Activated T-cell treated with anti-CD3 and anti-CD28 coated beads, Interleukin-2, amount 50 U/mL, for 72 hours (primary cell): ENCODE results near the gene CERCAM. TPM values are rescaled to one million over a fixed set of nuclear protein-coding genes. Genes with fewer than 3 reads are reported as not detected.
"Not testable (repeated sequence)": the region's sequence is repeated elsewhere in the genome, so short reads cannot be mapped to it uniquely, and the experiment has no call there.

Source experiments
- ATAC-seq, 2 donors: fragments of 150-1000 bp; cut with Tn5 transposase; replicated peaks in 1 of 2; 2 replicates each; pipeline ENCODE4 v1.10.0; 2021; ENCODE audit warnings: moderate library complexity in 2 of 2, mild to moderate bottlenecking in 1 of 2
- DNase-seq, 2 donors: peaks; one replicate each; pipeline ENCODE4 v3.0.0; 2021 to 2022; ENCODE audit warnings: mixed read lengths in 1 of 2
- H3K27ac Mint-ChIP-seq: one replicate; pipeline ENCODE4 v1.8.0; 2022; ENCODE audit warnings: mild to moderate bottlenecking, moderate library complexity, mixed read lengths
- H3K27me3 Mint-ChIP-seq: one replicate; pipeline ENCODE4 v1.8.0; 2022; ENCODE audit warnings: low read depth, mixed read lengths
- H3K36me3 Mint-ChIP-seq, 2 donors: one replicate each; pipeline ENCODE4 v1.8.0; 2022; ENCODE audit warnings: mixed read lengths in 2 of 2, mild to moderate bottlenecking in 1 of 2; ENCODE audit not compliant: insufficient read depth in 2 of 2
- H3K4me1 Mint-ChIP-seq: one replicate; pipeline ENCODE4 v1.8.0; 2022; ENCODE audit warnings: low read depth, mixed read lengths
- H3K4me3 Mint-ChIP-seq, 2 donors: one replicate each; pipeline ENCODE4 v1.8.0; 2022; ENCODE audit warnings: mild to moderate bottlenecking in 2 of 2, mixed read lengths in 2 of 2, moderate library complexity in 2 of 2
- H3K9me3 Mint-ChIP-seq, 2 donors: one replicate each; pipeline ENCODE4 v1.8.0; 2022; ENCODE audit warnings: mixed read lengths in 2 of 2
- total RNA-seq, 2 donors: library from RNA; stranded (reverse); gene quantifications; one replicate each; pipeline ENCODE4 v1.2.3, GENCODE V29; 2022

The CERCAM gene
- total RNA-seq, 2 donors from 2014 or later, result 2.7 to 5.9 TPM

DNA sequence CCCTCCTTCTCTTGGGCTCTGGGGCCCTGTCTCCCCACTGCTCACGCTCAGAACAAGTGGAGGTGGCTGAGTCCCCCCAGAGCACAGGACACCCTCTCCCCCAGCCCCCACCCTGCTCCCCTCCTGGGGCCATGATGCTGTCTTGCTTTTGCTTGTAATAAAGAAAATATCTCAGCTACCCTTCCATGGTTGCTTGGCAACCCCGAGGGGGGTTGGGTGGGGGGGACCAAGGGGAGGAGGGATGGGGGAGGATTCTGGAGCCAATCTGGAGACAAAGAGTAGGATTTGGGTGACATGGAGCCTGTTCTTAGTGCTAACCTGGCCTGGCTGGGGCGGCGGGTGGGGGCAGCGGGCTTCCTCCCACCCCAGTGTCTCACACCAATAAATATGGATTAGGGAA lies 16.1 kb upstream of the CERCAM start:
- H3K4me3 Mint-ChIP-seq, result no peak overlapping the region
- no peaks in the 10 kb centered on the region for H3K4me1 Mint-ChIP-seq
- H3K36me3 Mint-ChIP-seq, result no peaks in the 10 kb centered on the region
- H3K9me3 Mint-ChIP-seq, result no peaks in the 10 kb centered on the region
- no peak overlapping the region for H3K27ac Mint-ChIP-seq
- ATAC-seq, result no peak
- no peak for DNase-seq
- peaks cover 13% of the 10 kb centered on the region for H3K27me3 Mint-ChIP-seq

DNA sequence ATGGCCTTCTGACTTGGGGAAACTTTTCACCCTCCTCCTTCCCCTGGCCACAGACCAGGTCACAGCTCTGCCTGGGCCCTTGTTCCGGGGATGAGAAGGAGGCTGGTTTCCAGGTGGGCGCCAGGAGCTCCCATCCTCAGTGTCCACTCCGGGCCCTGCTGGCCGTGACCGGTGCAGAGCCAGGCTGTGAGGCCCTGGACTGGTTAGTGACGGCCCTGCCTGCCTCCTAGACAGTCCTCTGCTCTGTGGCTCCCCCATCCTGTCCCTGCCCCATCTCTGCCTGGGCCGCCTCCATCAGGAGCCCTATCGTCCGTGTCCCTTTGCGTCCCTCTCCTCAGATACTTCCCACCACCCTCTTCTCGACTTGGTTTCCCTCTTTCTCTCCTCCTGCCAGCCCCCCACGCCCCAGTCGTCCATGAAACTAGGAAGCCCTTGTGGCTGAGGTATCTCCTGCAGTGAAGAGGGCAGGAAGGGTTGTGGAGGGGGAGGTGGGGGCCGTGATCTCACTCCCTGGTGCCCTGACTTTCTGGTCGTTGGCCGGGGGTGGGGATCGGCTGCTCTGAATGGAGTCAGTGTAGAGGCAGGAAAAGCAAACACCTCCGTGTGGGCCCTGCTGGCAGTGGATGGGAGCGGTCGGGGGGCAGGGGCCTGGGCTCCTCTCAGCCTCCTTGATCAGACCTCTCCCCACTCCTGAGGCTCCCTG lies 15.4 kb upstream of the CERCAM start:
- no peak for DNase-seq
- peaks cover 19% of the 10 kb centered on the region for H3K27me3 Mint-ChIP-seq
- no peak overlapping the region for H3K4me3 Mint-ChIP-seq
- no peaks in the 10 kb centered on the region for H3K9me3 Mint-ChIP-seq
- no peak overlapping the region for H3K27ac Mint-ChIP-seq
- no peak for ATAC-seq
- no peaks in the 10 kb centered on the region for H3K4me1 Mint-ChIP-seq
- H3K36me3 Mint-ChIP-seq, result no peaks in the 10 kb centered on the region

DNA sequence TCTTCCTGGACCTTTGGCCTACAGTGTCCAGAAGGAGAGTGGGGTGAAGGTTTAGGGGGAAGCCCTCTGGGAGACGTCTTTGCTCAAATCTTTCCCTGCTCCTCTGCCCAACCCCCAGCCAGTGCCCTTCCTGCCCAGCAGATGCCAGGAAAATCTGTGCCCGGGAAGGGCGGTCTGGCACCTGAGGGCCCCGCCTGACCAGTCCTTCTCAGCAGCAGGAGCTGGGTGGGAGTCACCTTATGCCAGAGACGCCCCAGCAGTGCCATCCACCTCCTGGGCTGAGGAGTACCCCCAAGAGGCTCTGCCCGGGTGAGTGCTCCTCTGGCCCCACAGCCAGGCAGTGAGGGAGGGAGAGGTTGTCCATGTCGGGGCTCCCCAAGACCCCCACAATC lies 14.9 kb upstream of the CERCAM start:
- Mint-ChIP-seq H3K4me1 (no peaks in the 10 kb centered on the region), H3K27ac (no peak overlapping the region), H3K4me3 (no peak overlapping the region), H3K27me3 (peaks cover 25% of the 10 kb centered on the region), H3K36me3 (no peaks in the 10 kb centered on the region), H3K9me3 (no peaks in the 10 kb centered on the region)
- ATAC-seq, result no peak
- DNase-seq, result no peak

DNA sequence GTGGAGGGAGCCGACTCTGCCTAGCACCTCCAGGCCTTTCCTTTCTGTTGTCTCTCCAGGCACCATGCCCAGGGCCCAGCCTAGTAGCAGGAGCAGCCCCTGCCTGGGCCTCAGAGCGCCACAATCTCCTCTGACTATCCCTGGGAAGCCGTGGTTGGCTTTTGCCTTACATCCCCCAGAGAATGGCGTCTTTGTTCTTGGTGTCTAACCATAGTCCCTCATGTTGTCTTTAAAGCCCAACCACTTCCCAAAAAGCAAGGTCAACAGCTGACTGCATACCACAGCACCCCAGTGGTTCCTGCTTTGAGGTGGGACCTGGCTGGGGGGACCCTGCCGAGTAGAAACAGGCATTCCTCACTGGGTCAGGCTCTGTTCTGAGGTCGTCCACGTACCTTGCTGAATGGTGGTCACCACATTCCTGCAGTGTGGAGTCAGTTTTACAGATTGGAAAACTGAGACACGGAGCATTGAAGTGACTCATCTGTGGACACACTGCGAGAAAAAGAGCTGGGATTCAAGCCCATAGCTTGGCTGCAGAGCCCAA lies 13.7 kb upstream of the CERCAM start:
- Mint-ChIP-seq H3K27ac (no peak overlapping the region), H3K9me3 (no peaks in the 10 kb centered on the region), H3K27me3 (peaks cover 34% of the 10 kb centered on the region), H3K4me1 (no peaks in the 10 kb centered on the region), H3K4me3 (no peak overlapping the region), H3K36me3 (no peaks in the 10 kb centered on the region)
- DNase-seq, result no peak
- no peak for ATAC-seq

DNA sequence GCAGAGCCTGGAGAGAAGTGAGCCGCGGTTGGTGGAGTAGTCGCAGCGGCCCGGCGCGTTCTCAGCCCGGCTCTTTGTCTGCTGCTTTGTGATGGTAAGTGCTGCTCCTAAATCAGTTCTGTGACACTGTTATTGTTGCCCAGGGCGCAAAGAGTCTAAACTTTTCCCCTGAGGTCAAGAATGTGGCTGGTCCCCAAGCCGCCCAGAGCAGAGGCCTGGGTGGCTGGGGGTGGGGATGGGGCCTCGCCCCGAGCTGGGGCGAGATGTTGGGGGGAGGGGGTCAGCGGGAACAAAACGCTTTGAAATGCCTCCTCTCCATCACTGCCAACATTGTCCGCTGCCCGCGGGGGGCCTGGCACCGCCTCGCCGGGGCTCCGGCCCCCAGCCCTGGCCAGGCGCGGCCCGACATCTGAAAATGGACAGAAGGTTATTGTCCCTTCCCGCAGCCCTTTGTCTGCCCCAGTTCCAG lies 11.7 kb upstream of the CERCAM start:
- no peaks in the 10 kb centered on the region for H3K36me3 Mint-ChIP-seq
- no peak overlapping the region for H3K27ac Mint-ChIP-seq
- no peaks in the 10 kb centered on the region for H3K9me3 Mint-ChIP-seq
- ATAC-seq (no peak), DNase-seq (no peak)
- no peak overlapping the region for H3K4me3 Mint-ChIP-seq
- H3K4me1 Mint-ChIP-seq, result no peaks in the 10 kb centered on the region
- H3K27me3 Mint-ChIP-seq, result peaks cover 39% of the 10 kb centered on the region

DNA sequence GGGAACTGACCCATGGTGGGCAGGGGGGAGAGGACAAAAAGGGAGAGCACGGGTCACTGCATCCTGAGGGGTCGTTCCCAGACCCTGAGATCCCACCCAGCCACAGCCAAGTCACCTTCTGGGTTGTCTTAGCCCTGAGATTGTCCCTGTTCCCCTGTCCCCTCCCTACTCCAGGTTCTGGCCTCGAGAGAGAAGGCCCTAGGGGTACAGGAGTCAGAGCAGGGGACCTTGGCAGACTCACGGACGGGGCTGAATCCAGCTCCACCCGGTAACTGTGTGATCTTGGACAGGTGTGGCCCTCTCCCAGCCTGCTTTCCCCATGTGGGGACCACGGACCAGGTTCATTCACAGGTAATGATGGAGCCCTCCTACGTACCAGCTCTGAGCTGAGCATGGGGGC lies 11.2 kb upstream of the CERCAM start:
- H3K27ac Mint-ChIP-seq, result no peak overlapping the region
- peaks cover 44% of the 10 kb centered on the region for H3K27me3 Mint-ChIP-seq
- no peaks in the 10 kb centered on the region for H3K4me1 Mint-ChIP-seq
- no peaks in the 10 kb centered on the region for H3K9me3 Mint-ChIP-seq
- no peak overlapping the region for H3K4me3 Mint-ChIP-seq
- no peaks in the 10 kb centered on the region for H3K36me3 Mint-ChIP-seq
- ATAC-seq, result no peak
- no peak for DNase-seq

DNA sequence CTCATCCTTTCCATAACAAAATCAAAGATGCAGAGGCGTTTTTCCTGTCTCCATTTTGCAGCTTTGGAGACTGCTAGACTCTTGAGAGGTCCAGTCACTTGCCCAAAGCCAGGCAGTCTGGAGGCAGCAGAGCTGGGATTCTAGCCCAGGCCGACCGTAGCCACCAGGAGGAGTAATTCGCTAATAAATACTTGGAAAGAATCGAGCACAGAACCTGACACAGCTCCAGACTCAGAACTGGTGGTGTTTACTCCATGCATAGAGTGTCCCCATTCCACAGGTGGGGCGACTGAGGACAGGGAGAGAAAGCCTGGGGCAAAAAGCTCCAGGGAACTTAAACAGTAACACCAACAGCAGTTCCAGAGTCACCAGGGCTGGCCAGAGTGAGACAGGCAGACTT lies 10.7 kb upstream of the CERCAM start:
- Mint-ChIP-seq H3K4me1 (no peaks in the 10 kb centered on the region), H3K27me3 (peaks cover 49% of the 10 kb centered on the region), H3K9me3 (no peaks in the 10 kb centered on the region), H3K27ac (no peak overlapping the region), H3K4me3 (no peak overlapping the region), H3K36me3 (no peaks in the 10 kb centered on the region)
- ATAC-seq (no peak), DNase-seq (no peak)

DNA sequence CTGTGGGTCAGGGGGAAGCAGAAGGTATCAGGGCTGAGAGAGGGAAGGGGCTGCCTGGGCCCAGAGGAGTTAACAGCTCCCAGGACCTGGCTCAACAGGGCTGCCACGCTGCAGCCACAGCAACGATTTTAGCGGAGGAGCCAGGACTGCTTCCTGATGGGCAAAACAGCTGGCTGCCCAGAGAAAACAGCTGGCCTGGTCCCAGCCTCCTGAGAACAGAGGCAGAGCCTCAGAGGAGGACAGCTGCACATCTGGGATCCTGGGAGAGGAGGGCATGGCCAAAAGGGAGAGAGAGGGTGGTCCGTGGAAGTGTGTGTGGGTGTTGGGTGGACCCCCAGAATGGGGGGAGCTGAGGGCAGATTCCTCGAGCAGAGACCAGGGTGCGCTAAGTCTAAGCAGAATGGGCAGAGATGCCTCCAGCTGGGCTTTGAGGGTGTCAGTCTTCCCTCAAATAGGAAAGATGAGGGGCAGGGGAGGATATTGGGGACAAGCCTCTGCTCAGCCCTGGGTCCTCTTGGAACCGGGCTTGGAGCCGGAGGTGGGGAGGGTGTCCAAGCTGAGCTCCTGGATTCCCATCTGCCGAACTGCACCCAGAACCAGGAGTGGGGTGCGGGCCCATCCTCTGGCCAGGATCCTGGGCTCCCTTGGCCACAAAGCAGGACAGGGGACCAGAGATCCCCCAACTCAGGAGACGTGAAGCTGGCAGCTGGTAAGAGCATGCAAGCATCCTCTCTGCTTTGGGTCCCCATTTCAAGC lies 9.1 kb upstream of the CERCAM start:
- no peaks in the 10 kb centered on the region for H3K4me1 Mint-ChIP-seq
- no peak overlapping the region for H3K4me3 Mint-ChIP-seq
- peaks cover 64% of the 10 kb centered on the region for H3K27me3 Mint-ChIP-seq
- no peaks in the 10 kb centered on the region for H3K9me3 Mint-ChIP-seq
- no peak for DNase-seq
- H3K27ac Mint-ChIP-seq, result no peak overlapping the region
- ATAC-seq, result no peak
- no peaks in the 10 kb centered on the region for H3K36me3 Mint-ChIP-seq

DNA sequence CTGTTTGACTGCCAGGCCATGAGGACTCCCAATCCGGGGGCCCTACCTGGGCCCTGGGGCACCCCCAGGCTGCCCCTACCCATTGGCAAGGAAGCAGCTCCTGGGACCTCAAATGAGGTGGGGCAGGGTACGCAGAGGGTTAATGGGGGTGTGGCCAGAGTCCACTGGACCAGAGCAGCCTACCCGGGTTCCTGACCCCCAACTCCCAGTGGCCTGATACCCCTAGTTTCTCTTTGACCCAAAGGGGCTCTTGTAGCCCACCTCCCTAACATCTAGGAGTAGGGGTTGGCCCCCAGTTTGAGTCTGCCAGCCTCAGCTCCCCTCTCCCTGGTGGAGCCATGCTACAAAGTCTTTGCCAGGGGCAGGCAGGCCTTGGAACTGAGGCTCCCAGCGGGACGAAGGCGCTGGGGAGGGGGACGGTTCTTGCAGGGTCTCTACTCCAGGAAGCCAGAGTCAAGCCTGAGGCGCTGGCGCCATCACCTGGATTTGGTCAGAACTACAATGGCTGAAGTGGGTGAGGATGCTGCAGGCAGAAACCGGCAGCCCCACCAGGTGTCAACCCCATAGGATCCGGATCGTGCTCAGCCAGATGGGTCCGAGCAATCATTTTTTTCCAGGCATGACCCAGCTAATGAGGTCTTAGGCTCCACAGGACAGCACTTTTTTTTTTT lies 8.4 kb upstream of the CERCAM start:
- ATAC-seq, result peak; percentile 71 to 76
- no peak overlapping the region for H3K27ac Mint-ChIP-seq
- H3K36me3 Mint-ChIP-seq, result no peaks in the 10 kb centered on the region
- DNase-seq, result peak; percentile 64 to 73
- H3K4me3 Mint-ChIP-seq, result no peak overlapping the region
- H3K9me3 Mint-ChIP-seq, result no peaks in the 10 kb centered on the region
- H3K27me3 Mint-ChIP-seq, result peaks cover 64% of the 10 kb centered on the region
- no peaks in the 10 kb centered on the region for H3K4me1 Mint-ChIP-seq

DNA sequence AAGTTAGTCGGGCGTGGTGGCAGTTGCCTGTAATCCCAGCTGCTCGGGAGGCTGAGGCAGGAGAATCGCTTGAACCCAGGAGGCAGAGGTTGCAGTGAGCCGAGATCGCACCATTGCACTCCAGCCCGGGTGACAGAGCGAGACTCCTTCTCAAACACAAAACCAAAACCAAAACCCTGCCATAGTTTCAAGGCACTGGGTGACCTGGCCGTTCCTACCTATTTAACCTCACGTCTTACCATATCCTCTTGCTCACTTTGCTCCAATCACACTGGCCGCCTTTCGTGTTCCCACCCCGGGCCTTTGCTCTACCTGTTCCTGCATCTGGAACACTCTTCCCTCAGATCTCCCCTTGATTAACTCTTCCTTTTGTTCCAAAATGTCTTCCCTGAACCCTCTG lies 6.9 kb upstream of the CERCAM start:
- not testable (repeated sequence) for H3K4me3 Mint-ChIP-seq, H3K9me3 Mint-ChIP-seq
- peaks cover 57% of the 10 kb centered on the region for H3K27me3 Mint-ChIP-seq

DNA sequence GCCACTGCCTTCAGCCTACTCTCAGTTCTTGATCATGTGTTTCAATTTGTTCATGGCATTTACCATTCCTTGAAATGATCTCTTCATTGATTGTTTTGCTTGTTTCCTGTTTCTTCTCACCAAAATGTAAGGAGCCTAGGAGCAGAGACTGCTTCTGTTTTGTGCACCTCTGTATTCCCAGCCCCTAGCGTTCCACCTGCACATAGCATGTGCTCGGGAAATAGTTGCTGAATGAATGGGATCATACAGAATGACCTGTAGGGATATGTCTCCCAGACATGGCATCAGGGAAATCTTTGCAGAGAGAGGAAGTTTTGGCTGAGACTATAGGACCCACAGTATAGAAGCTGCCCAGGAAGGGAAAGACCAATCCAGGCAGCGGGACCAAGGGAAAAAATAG lies 6.2 kb upstream of the CERCAM start:
- no peaks in the 10 kb centered on the region for H3K9me3 Mint-ChIP-seq
- H3K27ac Mint-ChIP-seq, result no peak overlapping the region
- no peak for ATAC-seq
- H3K4me1 Mint-ChIP-seq, result peaks cover 1% of the 10 kb centered on the region
- no peaks in the 10 kb centered on the region for H3K36me3 Mint-ChIP-seq
- H3K4me3 Mint-ChIP-seq, result no peak overlapping the region
- no peak for DNase-seq
- peaks cover 64% of the 10 kb centered on the region for H3K27me3 Mint-ChIP-seq

More for the DNA sequence above, 6.9 kb upstream of the CERCAM start:
- H3K27ac Mint-ChIP-seq, H3K36me3 Mint-ChIP-seq, DNase-seq, H3K4me1 Mint-ChIP-seq, ATAC-seq: not testable (repeated sequence)

DNA sequence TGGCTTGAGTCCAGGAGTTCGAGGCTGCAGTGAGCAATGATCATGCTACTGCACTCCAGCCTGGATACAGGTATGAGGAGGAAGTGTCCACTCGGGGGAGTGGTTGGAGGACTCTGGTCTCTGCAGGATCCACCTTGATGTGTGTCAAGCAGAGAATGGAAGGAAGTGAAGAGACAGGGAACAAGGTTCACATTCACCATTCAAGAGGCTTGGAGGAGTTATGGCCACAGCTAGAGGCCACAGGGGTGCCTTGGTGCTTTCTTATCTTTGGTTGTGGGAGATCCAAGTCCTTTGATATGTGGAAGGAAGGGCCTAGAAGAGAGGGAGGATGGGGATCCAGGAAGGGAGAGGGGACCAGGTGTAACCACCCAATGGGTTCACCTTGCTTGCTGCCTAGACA lies 5.4 kb upstream of the CERCAM start:
- H3K36me3 Mint-ChIP-seq, result no peaks in the 10 kb centered on the region
- no peak for ATAC-seq

DNA sequence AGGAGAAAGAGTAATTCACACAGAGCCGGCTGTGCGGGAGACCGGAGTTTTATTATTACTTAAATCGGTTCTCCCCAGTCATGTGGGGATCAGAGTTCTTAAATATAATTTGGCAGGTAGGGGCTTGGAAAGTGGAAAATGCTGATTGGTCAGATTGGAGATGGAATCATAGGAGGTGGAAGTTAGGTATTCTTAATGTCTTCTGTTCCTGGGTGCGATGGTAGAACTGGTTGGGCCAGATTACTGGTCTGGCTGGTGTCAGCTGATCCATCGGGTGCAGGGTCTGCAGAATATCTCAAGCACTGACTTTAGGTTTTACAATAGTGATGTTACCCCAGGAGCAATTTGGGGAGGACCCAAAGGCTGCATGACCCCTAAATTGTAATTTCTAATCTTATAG lies 4.6 kb upstream of the CERCAM start:
- Mint-ChIP-seq H3K9me3 (no peaks in the 10 kb centered on the region), H3K4me1 (peaks cover 7% of the 10 kb centered on the region), H3K4me3 (no peak overlapping the region), H3K27ac (no peak overlapping the region), H3K36me3 (no peaks in the 10 kb centered on the region), H3K27me3 (peaks cover 55% of the 10 kb centered on the region)
- DNase-seq, result no peak
- no peak for ATAC-seq

More for the DNA sequence above, 5.4 kb upstream of the CERCAM start:
- no peak overlapping the region for H3K27ac Mint-ChIP-seq
- H3K4me1 Mint-ChIP-seq, result peaks cover 7% of the 10 kb centered on the region
- no peak overlapping the region for H3K4me3 Mint-ChIP-seq
- peaks cover 62% of the 10 kb centered on the region for H3K27me3 Mint-ChIP-seq
- H3K9me3 Mint-ChIP-seq, result no peaks in the 10 kb centered on the region
- no peak for DNase-seq
